SU-DHL-6 (cell line): ENCODE results near the gene ZNF584.

Source experiments
- CTCF ChIP-seq: fragments of 200-600 bp; sonication (generic); IDR thresholded peaks from one replicate; pipeline ENCODE4 v1.5.1; 2017; ENCODE audit warnings: antibody characterized with exemption, mild to moderate bottlenecking, low read length, moderate library complexity; ENCODE audit not compliant: insufficient read depth, poor library complexity, severe bottlenecking
- EZH2phosphoT487 ChIP-seq: fragments of 200-600 bp; sonication (generic), shearing (Covaris generic); conservative IDR thresholded peaks from 2 replicates; pipeline ENCODE4 v1.6.1; 2018; ENCODE audit warnings: mild to moderate bottlenecking, antibody characterized with exemption, low read length, moderate library complexity, mixed read lengths

DNA sequence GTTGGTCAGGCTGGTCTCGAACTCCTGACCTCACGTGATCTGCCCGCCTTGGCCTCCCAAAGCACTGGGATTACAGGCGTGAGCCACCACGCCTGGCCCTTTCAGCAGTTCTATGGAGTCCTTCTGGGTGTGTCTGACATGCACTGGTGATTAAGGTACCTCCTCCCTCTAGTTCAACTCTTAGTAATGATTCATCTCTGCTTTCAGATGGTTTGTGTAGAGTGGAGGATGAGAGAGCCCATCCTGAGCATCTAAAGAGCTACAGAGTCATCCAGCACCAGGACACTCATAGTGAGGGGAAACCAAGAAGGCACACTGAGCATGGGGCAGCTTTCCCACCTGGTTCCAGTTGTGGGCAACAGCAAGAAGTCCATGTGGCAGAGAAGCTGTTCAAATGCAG lies 8.2 kb downstream of the ZNF584 start:
- no peak for TF ChIP-seq CTCF
- TF ChIP-seq EZH2phosphoT487, result no peak
